Measurements from ENCODE around the gene CUEDC1. TPM values are rescaled to one million over a fixed set of nuclear protein-coding genes. Genes with fewer than 3 reads are reported as not detected.
A peak's percentile ranks its signal among the peaks of the same experiment; 100 is the strongest.

Gene CUEDC1
- polyA plus RNA-seq, 2 of the 4 experiments (the other 2 are of a cell fraction), result 44.3 to 90.6 TPM

- Histone ChIP-seq H3K9me3 (0 out of 3 replicates have a peak, but pooled peaks cover 4% of the 10 kb centered on the region), H3K4me3 (no peak overlapping the region), H3K27ac (no peak overlapping the region), H3K4me2 (no peak overlapping the region), H3K4me1 (no peaks in the 10 kb centered on the region)
- DNase-seq (ENCODE audit: low read depth in 1 of 2, low spot score in 1 of 2) (no peak), FAIRE-seq (no peak), ATAC-seq (no peak)
- TF ChIP-seq BHLHE40 (IDR thresholded peaks at IDR 0.05; ENCODE audit: low read depth, low read length), result no peak
- no peak for TF ChIP-seq CEBPB (IDR thresholded peaks at IDR 0.05)
- no peak for TF ChIP-seq ATOH8 (CRISPR knock-in tag; IDR thresholded peaks at IDR 0.05; ENCODE audit: low read depth)
- no peak for TF ChIP-seq JUNB (IDR thresholded peaks at IDR 0.05)
- TF ChIP-seq CBX2 (IDR thresholded peaks at IDR 0.05; ENCODE audit: borderline replicate concordance, low read depth), result no peak
- no peak for TF ChIP-seq CHD2 (IDR thresholded peaks at IDR 0.05; ENCODE audit: low read length, partially characterized antibody)
- no peak for TF ChIP-seq KDM5A (IDR thresholded peaks at IDR 0.05)
- no peak for TF ChIP-seq HOXB5 (CRISPR knock-in tag; IDR thresholded peaks at IDR 0.05)
- TF ChIP-seq SREBF2 (IDR thresholded peaks at IDR 0.05), result no peak
- no peak for TF ChIP-seq CHD4 (IDR thresholded peaks at IDR 0.05; ENCODE audit: borderline replicate concordance)
- TF ChIP-seq FOSB (CRISPR knock-in tag; IDR thresholded peaks at IDR 0.05), result no peak
- no peak for TF ChIP-seq MAFK (IDR thresholded peaks at IDR 0.05; ENCODE audit: partially characterized antibody)
- POLR2A ChIA-PET, result interaction anchor here (1.1 kb wide), 1 partner anchor 265 kb away, joined by 3 read pairs; no protein-coding TSS in a partner anchor
- WGBS (ENCODE audit: missing lambda C conversion rate), result 69% methylated on average over 9 of the region's 9 CpGs
- CTCF ChIA-PET, result interaction anchor here (0.6 to 4.8 kb wide), 7 partner anchors 11 to 419 kb away, joined by 3 to 50 read pairs (median 5); no protein-coding TSS in a partner anchor
Measured at GRCh38 chr17:57818066-57818465, 137.1 kb downstream of the CUEDC1 start.

- TF ChIP-seq, protein P1, sequence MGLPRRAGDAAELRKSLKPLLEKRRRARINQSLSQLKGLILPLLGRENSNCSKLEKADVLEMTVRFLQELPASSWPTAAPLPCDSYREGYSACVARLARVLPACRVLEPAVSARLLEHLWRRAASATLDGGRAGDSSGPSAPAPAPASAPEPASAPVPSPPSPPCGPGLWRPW (IDR thresholded peaks at IDR 0.05), result no peak
- no peak for TF ChIP-seq PBX3 (IDR thresholded peaks at IDR 0.05)
- TF ChIP-seq NFE2L2 (conservative IDR thresholded peaks at IDR 0.05; ENCODE audit: low read length), result no peak
- TF ChIP-seq HOXA7 (CRISPR knock-in tag; IDR thresholded peaks at IDR 0.05), result no peak
- no peak for TF ChIP-seq TFCP2L1 (CRISPR knock-in tag; IDR thresholded peaks at IDR 0.05)
- FAIRE-seq (no peak), ATAC-seq (no peak; a peak in 1 of 6 replicates), DNase-seq (ENCODE audit: low read depth in 1 of 2, low spot score in 1 of 2) (no peak)
- H3K4me3 ChIP-seq, result no peak overlapping the region
- CTCF ChIA-PET, result interaction anchor here (0.8 to 4.8 kb wide), 9 partner anchors 11 to 295 kb away, joined by 3 to 50 read pairs (median 5); no protein-coding TSS in a partner anchor
- POLR2A ChIA-PET, result interaction anchor here (1.1 kb wide), 1 partner anchor 266 kb away, joined by 3 read pairs; no protein-coding TSS in a partner anchor
- H3K9me3 ChIP-seq, result 0 out of 3 replicates have a peak, but pooled peaks cover 4% of the 10 kb centered on the region
- 59% methylated on average over 4 of the region's 4 CpGs for WGBS (ENCODE audit: missing lambda C conversion rate)
- H3K4me2 ChIP-seq, result no peak overlapping the region
- H3K4me1 ChIP-seq, result no peaks in the 10 kb centered on the region
- no peak overlapping the region for H3K27ac ChIP-seq
Measured at GRCh38 chr17:57817299-57817698, 137.9 kb downstream of the CUEDC1 start.

- ChIA-PET CTCF (interaction anchor here (0.9 to 5.9 kb wide), 4 partner anchors 19 to 31 kb away, joined by 3 to 25 read pairs (median 8); no protein-coding TSS in a partner anchor), POLR2A (no interaction called here)
- Histone ChIP-seq H3K27ac (no peak overlapping the region), H3K4me1 (no peaks in the 10 kb centered on the region), H3K9me3 (0 out of 3 replicates have a peak, but pooled peaks cover 4% of the 10 kb centered on the region), H3K4me3 (no peak overlapping the region), H3K4me2 (no peak overlapping the region)
- ATAC-seq (no peak), FAIRE-seq (peak; percentile 13), DNase-seq (ENCODE audit: low read depth in 1 of 2, low spot score in 1 of 2) (no peak)
- no peak for TF ChIP-seq FOXS1 (CRISPR knock-in tag; IDR thresholded peaks at IDR 0.05)
- no peak for TF ChIP-seq KDM1A (IDR thresholded peaks at IDR 0.05; ENCODE audit: low read depth)
- TF ChIP-seq CBX8 (IDR thresholded peaks at IDR 0.05), result no peak
- TF ChIP-seq CHD2 (IDR thresholded peaks at IDR 0.05; ENCODE audit: low read length, partially characterized antibody), result no peak
- no peak for TF ChIP-seq PBX3 (IDR thresholded peaks at IDR 0.05)
- no peak for TF ChIP-seq MAZ (IDR thresholded peaks at IDR 0.05; ENCODE audit: borderline replicate concordance, low read depth, low read length)
- TF ChIP-seq FOSB (CRISPR knock-in tag; IDR thresholded peaks at IDR 0.05), result no peak
- WGBS (ENCODE audit: missing lambda C conversion rate), result 9% methylated on average over 1 of the region's 1 CpG
Measured at GRCh38 chr17:57814421-57814820, 140.8 kb downstream of the CUEDC1 start.
